Tibial artery (tissue), 4 donors: ENCODE results near the gene SLFNL1.
A peak's percentile ranks its signal among the peaks of the same experiment; 100 is the strongest.

Source experiments
- DNase-seq, 2 donors: peaks; one replicate each; pipeline ENCODE4 v3.0.0-alpha.2; 2019
- H3K27ac ChIP-seq, 2 donors: fragments of 200-600 bp; sonication (generic) in 1 of 2; 1 replicate in 1 of 2; 2 replicates in 1 of 2; pipeline ENCODE4 v1.5.1; 2018 to 2019; ENCODE audit warnings: mild to moderate bottlenecking in 1 of 2
- H3K27me3 ChIP-seq, 2 donors: fragments of 200-600 bp; sonication (generic) in 1 of 2; one replicate each; pipeline versions ENCODE4 v1.5.1 to v1.6.0; 2016 to 2019
- H3K36me3 ChIP-seq, 3 donors: fragments of 200-600 bp; sonication (generic) in 2 of 3; one replicate each; pipeline ENCODE4 v1.5.1; 2016 to 2019; ENCODE audit warnings: mild to moderate bottlenecking in 2 of 3
- H3K4me1 ChIP-seq, 4 donors: fragments of 200-600 bp; sonication (generic) in 2 of 4; 1 replicate in 3 of 4; 2 replicates in 1 of 4; pipeline ENCODE4 v1.5.1; 2016 to 2019
- H3K4me3 ChIP-seq, 2 donors: fragments of 200-600 bp; sonication (generic) in 1 of 2; 1 replicate in 1 of 2; 2 replicates in 1 of 2; pipeline ENCODE4 v1.5.1; 2018 to 2019; ENCODE audit warnings: mild to moderate bottlenecking in 2 of 2
- H3K9me3 ChIP-seq, 3 donors: fragments of 200-600 bp; sonication (generic) in 1 of 3; one replicate each; pipeline ENCODE4 v1.5.1; 2016 to 2019
- CTCF ChIP-seq, 2 experiments: fragments of 200-600 bp in 1 of 2; fragments of 450-650 bp in 1 of 2; IDR thresholded peaks; one replicate each; pipeline ENCODE4 v1.5.1; 2017 to 2019; ENCODE audit warnings: antibody characterized with exemption in 2 of 2, mild to moderate bottlenecking in 1 of 2, moderate library complexity in 1 of 2
- intact Hi-C: fragments of 100-400 bp; cut with DNase I; formaldehyde crosslinking; loops from one replicate; pipeline ENCODE4 v1.15.0; 2023; ENCODE audit warnings: low total_unique reads

Gene SLFNL1

DNA sequence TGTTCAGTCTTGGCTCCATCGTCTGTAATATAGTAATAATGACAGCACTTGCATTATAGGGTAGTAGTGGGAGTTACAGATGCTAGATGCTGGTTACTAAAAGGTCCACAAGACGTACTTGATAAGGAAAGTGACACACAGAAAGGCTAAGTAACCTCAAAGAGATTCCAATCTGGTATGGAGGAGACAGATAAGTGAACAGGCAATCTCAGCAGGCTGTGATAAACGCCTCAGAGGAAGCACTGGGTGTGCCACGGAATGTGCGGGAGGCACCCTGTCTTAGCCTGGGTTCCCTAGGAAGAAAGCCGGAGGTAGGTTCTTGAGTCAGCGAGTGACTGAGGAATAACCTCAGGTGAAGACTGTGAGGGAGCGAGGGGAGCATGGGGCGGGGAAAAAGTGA, 46.6 kb downstream of the SLFNL1 start:
- Histone ChIP-seq H3K27ac (no peak overlapping the region), H3K4me3 (no peak overlapping the region), H3K27me3 (no peaks in the 10 kb centered on the region), H3K4me1 (peaks cover 0 to 30% (median 8%) of the 10 kb centered on the region in 4 donors), H3K36me3 (no peaks in the 10 kb centered on the region), H3K9me3 (no peaks in the 10 kb centered on the region)
- TF ChIP-seq CTCF (IDR thresholded peaks at IDR 0.05) = no peak
- DNase-seq = peak in 1 of 2 donors; percentile 28
- intact Hi-C loops = no loop called here

DNA sequence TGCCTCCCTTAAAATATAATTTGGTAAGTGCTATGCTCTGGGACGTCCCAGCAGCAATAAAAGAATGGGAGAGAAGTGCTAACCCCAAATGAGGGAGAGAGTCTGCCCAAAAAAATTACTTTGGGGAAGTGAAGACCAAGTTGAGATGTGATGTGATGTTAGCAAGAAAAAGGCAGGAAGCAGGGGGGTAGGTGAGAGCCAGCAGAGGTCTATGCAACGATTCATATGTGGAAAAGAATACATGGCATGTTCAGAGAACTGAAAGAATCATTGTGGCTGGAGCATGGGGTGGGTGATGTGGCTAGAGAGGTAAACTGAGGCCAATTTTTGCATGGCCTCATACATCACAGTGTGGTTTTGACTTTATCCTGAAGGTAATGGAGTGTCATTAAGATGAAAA, 47.6 kb downstream of the SLFNL1 start:
- Histone ChIP-seq H3K4me1 (peaks cover 0 to 27% (median 6%) of the 10 kb centered on the region in 4 donors), H3K27ac (no peak overlapping the region), H3K9me3 (no peaks in the 10 kb centered on the region), H3K36me3 (no peaks in the 10 kb centered on the region), H3K27me3 (no peaks in the 10 kb centered on the region), H3K4me3 (no peak overlapping the region)
- no peak for DNase-seq
- intact Hi-C loops = no loop called here
- no peak for TF ChIP-seq CTCF (IDR thresholded peaks at IDR 0.05)

DNA sequence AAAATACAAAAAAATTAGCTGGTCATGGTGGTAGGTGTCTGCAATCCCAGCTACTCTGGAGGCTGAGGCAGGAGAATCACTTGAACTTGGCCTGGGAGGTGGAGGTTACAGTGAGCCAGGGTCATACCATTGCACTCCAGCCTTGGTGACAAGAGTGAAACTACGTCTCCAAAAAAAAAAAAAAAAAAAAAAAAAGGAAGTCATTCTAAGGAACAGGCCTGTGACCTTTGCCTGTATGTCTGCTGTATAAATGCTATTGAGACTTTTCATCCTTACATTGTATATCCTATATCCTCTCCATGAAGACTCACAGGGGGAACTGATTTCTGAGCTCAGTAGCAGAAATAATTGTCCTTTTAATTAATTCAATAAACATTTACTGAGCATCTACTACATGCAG, 49.6 kb downstream of the SLFNL1 start:
- Histone ChIP-seq H3K27ac (no peak overlapping the region), H3K4me3 (no peak overlapping the region), H3K36me3 (no peaks in the 10 kb centered on the region), H3K9me3 (no peaks in the 10 kb centered on the region), H3K27me3 (no peaks in the 10 kb centered on the region), H3K4me1 (peaks cover 0 to 21% (median 9%) of the 10 kb centered on the region in 4 donors)
- DNase-seq = peak in 1 of 2 donors; percentile 23
- no peak for TF ChIP-seq CTCF (IDR thresholded peaks at IDR 0.05)
- intact Hi-C loops = no loop called here

- Histone ChIP-seq H3K27me3 (no peaks in the 10 kb centered on the region), H3K27ac (no peak overlapping the region), H3K9me3 (no peaks in the 10 kb centered on the region), H3K4me1 (peaks cover 0 to 20% (median 8%) of the 10 kb centered on the region in 4 donors), H3K36me3 (no peaks in the 10 kb centered on the region), H3K4me3 (no peak overlapping the region)
- no peak for TF ChIP-seq CTCF (IDR thresholded peaks at IDR 0.05)
- intact Hi-C loops = no loop called here
- no peak for DNase-seq
These were observed 52.1 kb downstream of the SLFNL1 start for GRCh38 chr1:40969445-40969844.

DNA sequence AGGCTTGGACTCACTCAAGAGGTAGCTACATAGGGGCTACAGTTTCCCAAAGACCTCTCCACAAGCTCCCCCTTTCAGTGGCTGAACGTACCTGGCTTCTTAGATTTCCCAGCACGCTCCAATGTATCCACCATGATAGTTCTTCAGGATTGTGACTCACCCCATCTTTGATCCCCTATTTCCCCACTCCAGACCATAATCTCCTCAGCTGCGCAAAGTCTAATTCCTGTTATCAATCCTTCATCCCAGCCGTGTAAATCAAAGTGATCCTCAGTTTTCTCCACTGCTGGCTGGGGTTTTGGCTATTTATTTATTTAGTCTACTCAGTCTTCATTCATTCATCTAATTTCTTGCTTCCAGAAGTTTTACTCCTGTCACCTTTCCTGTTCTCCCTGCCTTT, 55.1 kb downstream of the SLFNL1 start:
- Histone ChIP-seq H3K9me3 (no peaks in the 10 kb centered on the region), H3K4me3 (no peak overlapping the region)

More for the DNA sequence above, 55.1 kb downstream of the SLFNL1 start:
- DNase-seq = no peak
- Histone ChIP-seq H3K27ac (peak overlapping the region in 1 of 2 donors; percentile 17), H3K4me1 (peaks cover 0 to 20% (median 8%) of the 10 kb centered on the region in 4 donors), H3K36me3 (no peaks in the 10 kb centered on the region), H3K27me3 (no peaks in the 10 kb centered on the region)
- intact Hi-C loops = no loop called here
- TF ChIP-seq CTCF (IDR thresholded peaks at IDR 0.05) = no peak
